ENCODE results near the gene IGFBP4. TPM values are rescaled to one million over a fixed set of nuclear protein-coding genes. Genes with fewer than 3 reads are reported as not detected.

The IGFBP4 gene
- total and polyA plus RNA-seq, 10 of the 15 experiments (the other 5 are each of a cell fraction or from before 2014, with no cell fraction given): 2.4 to 22.3 (median 6.6) TPM

DNA sequence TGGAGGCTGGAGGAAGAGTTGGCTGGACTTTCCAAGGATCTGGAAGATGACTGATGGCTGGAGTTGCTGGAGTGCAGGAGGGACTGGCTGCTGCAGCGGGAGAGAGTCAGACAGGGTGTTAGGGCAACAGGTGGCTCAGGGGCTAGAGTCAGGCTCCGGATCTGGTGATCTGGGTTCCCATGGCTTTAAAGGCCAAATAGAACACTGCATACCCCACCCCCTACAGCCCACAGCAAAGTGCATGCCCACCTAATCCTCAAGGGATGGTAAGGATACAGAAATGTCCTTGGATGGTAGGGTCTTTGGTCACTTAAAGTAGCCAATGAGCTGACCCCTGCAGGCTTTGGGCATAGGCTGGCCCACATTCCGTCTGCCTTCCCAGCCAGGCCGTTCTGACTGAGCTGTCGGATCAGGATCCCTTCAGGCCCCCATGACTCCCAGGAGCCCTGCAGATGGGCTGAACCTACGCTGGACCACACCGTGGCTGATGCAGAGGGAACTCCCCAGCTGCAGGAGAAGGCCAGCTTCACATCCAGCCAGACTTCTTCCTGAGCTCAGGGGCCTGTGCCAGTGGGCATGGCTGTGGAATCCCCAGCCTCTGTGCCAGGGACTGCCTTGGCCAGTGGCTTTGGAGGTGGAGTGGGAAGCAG lies 44.2 kb downstream of the IGFBP4 start:
- FAIRE-seq (no peak), ATAC-seq (no peak), DNase-seq (ENCODE audit: low read depth, low spot score) (no peak)
- H3K27me3 ChIP-seq (replicated peaks in 1 of 2; ENCODE audit: control insufficient read depth in 2 of 2, insufficient read depth in 2 of 2, low read length in 1 of 2): peaks cover 0 to 2% of the 10 kb centered on the region in 2 experiments; a peak in 2 of 4 replicates
- TF ChIP-seq, protein P1, sequence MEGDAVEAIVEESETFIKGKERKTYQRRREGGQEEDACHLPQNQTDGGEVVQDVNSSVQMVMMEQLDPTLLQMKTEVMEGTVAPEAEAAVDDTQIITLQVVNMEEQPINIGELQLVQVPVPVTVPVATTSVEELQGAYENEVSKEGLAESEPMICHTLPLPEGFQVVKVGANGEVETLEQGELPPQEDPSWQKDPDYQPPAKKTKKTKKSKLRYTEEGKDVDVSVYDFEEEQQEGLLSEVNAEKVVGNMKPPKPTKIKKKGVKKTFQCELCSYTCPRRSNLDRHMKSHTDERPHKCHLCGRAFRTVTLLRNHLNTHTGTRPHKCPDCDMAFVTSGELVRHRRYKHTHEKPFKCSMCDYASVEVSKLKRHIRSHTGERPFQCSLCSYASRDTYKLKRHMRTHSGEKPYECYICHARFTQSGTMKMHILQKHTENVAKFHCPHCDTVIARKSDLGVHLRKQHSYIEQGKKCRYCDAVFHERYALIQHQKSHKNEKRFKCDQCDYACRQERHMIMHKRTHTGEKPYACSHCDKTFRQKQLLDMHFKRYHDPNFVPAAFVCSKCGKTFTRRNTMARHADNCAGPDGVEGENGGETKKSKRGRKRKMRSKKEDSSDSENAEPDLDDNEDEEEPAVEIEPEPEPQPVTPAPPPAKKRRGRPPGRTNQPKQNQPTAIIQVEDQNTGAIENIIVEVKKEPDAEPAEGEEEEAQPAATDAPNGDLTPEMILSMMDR (IDR thresholded peaks at IDR 0.05 in 2 of 3, conservative IDR thresholded peaks at IDR 0.05 in 1 of 3; ENCODE audit: control insufficient read depth in 2 of 3, extremely low read depth in 1 of 3, insufficient read depth in 1 of 3, low read depth in 3 of 3, low read length in 3 of 3): no peak
- TF ChIP-seq SIX5 (IDR thresholded peaks at IDR 0.05; ENCODE audit: low read depth, low read length, severe bottlenecking): no peak
- TF ChIP-seq JUNB (IDR thresholded peaks at IDR 0.05): no peak
- no peak for TF ChIP-seq RBBP5 (conservative IDR thresholded peaks at IDR 0.05)
- TF ChIP-seq RFX5 (IDR thresholded peaks at IDR 0.05; ENCODE audit: low read depth, low read length): no peak
- TF ChIP-seq, protein P2, sequence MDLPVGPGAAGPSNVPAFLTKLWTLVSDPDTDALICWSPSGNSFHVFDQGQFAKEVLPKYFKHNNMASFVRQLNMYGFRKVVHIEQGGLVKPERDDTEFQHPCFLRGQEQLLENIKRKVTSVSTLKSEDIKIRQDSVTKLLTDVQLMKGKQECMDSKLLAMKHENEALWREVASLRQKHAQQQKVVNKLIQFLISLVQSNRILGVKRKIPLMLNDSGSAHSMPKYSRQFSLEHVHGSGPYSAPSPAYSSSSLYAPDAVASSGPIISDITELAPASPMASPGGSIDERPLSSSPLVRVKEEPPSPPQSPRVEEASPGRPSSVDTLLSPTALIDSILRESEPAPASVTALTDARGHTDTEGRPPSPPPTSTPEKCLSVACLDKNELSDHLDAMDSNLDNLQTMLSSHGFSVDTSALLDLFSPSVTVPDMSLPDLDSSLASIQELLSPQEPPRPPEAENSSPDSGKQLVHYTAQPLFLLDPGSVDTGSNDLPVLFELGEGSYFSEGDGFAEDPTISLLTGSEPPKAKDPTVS (IDR thresholded peaks at IDR 0.05; ENCODE audit: low read depth, low read length): no peak
- TF ChIP-seq, protein P3, sequence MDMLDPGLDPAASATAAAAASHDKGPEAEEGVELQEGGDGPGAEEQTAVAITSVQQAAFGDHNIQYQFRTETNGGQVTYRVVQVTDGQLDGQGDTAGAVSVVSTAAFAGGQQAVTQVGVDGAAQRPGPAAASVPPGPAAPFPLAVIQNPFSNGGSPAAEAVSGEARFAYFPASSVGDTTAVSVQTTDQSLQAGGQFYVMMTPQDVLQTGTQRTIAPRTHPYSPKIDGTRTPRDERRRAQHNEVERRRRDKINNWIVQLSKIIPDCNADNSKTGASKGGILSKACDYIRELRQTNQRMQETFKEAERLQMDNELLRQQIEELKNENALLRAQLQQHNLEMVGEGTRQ (IDR thresholded peaks at IDR 0.05; ENCODE audit: borderline replicate concordance, low read depth, low read length): no peak
- TF ChIP-seq, protein P4, sequence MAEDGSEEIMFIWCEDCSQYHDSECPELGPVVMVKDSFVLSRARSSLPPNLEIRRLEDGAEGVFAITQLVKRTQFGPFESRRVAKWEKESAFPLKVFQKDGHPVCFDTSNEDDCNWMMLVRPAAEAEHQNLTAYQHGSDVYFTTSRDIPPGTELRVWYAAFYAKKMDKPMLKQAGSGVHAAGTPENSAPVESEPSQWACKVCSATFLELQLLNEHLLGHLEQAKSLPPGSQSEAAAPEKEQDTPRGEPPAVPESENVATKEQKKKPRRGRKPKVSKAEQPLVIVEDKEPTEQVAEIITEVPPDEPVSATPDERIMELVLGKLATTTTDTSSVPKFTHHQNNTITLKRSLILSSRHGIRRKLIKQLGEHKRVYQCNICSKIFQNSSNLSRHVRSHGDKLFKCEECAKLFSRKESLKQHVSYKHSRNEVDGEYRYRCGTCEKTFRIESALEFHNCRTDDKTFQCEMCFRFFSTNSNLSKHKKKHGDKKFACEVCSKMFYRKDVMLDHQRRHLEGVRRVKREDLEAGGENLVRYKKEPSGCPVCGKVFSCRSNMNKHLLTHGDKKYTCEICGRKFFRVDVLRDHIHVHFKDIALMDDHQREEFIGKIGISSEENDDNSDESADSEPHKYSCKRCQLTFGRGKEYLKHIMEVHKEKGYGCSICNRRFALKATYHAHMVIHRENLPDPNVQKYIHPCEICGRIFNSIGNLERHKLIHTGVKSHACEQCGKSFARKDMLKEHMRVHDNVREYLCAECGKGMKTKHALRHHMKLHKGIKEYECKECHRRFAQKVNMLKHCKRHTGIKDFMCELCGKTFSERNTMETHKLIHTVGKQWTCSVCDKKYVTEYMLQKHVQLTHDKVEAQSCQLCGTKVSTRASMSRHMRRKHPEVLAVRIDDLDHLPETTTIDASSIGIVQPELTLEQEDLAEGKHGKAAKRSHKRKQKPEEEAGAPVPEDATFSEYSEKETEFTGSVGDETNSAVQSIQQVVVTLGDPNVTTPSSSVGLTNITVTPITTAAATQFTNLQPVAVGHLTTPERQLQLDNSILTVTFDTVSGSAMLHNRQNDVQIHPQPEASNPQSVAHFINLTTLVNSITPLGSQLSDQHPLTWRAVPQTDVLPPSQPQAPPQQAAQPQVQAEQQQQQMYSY (CRISPR knock-in tag; IDR thresholded peaks at IDR 0.05): no peak
- TF ChIP-seq FOXM1 (IDR thresholded peaks at IDR 0.05; ENCODE audit: low read depth, low read length): no peak
- TF ChIP-seq GABPA (IDR thresholded peaks at IDR 0.05; ENCODE audit: low read depth): no peak
- no peaks in the 10 kb centered on the region for H3K79me2 ChIP-seq (ENCODE audit: control insufficient read depth, insufficient read depth, low read length)
- ChIA-PET CTCF (interaction anchor here (1.2 to 1.8 kb wide), 2 partner anchors 11 to 45 kb away, joined by 5 to 10 read pairs; no protein-coding TSS in a partner anchor), POLR2A (no interaction called here), RAD21 (ENCODE audit: unreplicated experiment) (interaction anchor here (0.8 to 1.2 kb wide), 3 partner anchors 10 to 44 kb away, joined by 3 to 4 read pairs (median 4); no protein-coding TSS in a partner anchor), SMC1A (ENCODE audit: uncharacterized antibody, unreplicated experiment) (interaction anchor here (1.3 to 1.4 kb wide), 2 partner anchors 11 to 30 kb away, joined by 3 read pairs; no protein-coding TSS in a partner anchor)
- WGBS (ENCODE audit: insufficient coverage, insufficient replicate concordance, low lambda C conversion rate, missing lambda C conversion rate): 23% methylated on average over 7 of the region's 7 CpGs
- no peak overlapping the region for H3K4me3 ChIP-seq
- BruUV-seq (replicated peaks): no TSS peak
- H2AFZ ChIP-seq (ENCODE audit: control insufficient read depth, low read depth, low read length): no peak overlapping the region
- H3K9ac ChIP-seq (ENCODE audit: control insufficient read depth, insufficient read depth, low read length): no peak overlapping the region
- peaks cover 7% of the 10 kb centered on the region for H3K4me1 ChIP-seq (ENCODE audit: control insufficient read depth, insufficient read depth, low read length)
- in situ Hi-C loops (cut with MboI) (no loop called here), intact Hi-C loops (cut with micrococcal nuclease; ENCODE audit: unreplicated experiment) (no loop called here)
- no peaks in the 10 kb centered on the region for H4K20me1 ChIP-seq (ENCODE audit: control insufficient read depth, insufficient read depth)
- no peaks in the 10 kb centered on the region for H3K36me3 ChIP-seq (ENCODE audit: control insufficient read depth in 2 of 2, insufficient read depth in 2 of 2, low read length in 1 of 2)
- no peaks in the 10 kb centered on the region for H3K9me3 ChIP-seq (replicated peaks; ENCODE audit: control insufficient read depth, insufficient read depth, low read length)
- H3K4me2 ChIP-seq (ENCODE audit: control insufficient read depth, insufficient read depth): no peak overlapping the region
- no peak overlapping the region for H3K27ac ChIP-seq (ENCODE audit: control insufficient read depth, insufficient read depth)
